HepG2 (cell line): Measurements from ENCODE around the gene PAEP. TPM values are rescaled to one million over a fixed set of nuclear protein-coding genes. Genes with fewer than 3 reads are reported as not detected.
A peak's percentile ranks its signal among the peaks of the same experiment; 100 is the strongest.

Experiments
- ATAC-seq: fragments of 200-7000 bp; cut with Tn5 transposase; 3 replicates; pipeline ENCODE4 v1.9.1; 2020; ENCODE audit warnings: mild to moderate bottlenecking, moderate library complexity
- BruUV-seq: library from RNA; stranded (reverse); fragments of 400-500 nt; replicated peaks from 2 replicates; lab custom pipeline; 2021; lab: Mats Ljungman, UMichigan
- CTCF ChIA-PET: fragments of 300-600 bp; formaldehyde crosslinking; extraction: SDS; loops from one replicate; lab custom pipeline; 2021; ENCODE audit warnings: low total read pairs, inconsistent platforms, low intra/inter-chr PET ratio; lab: Yijun Ruan, JAX
- POLR2A ChIA-PET: fragments of 350-600 bp; sonication (Branson Sonifier 250); formaldehyde crosslinking; loops from one replicate; lab custom pipeline; 2020; ENCODE audit warnings: antibody characterized with exemption, inconsistent platforms; lab: Yijun Ruan, JAX
- DNase-seq: peaks from one replicate; pipeline ENCODE4 v3.0.0-alpha.2; 2015; ENCODE audit warnings: low spot score
- FAIRE-seq: peaks from 3 replicates; lab custom pipeline; 2011; peaks lifted over from hg19 to GRCh38; lab: Jason Lieb, UNC
- H2AFZ ChIP-seq: one replicate; pipeline ENCODE4 v1.6.1; 2011; ENCODE audit warnings: low read length, inconsistent platforms
- H3K27ac ChIP-seq: fragments of 300-600 bp; 3 replicates; pipeline ENCODE4 v1.8.0; 2011; ENCODE audit warnings: mixed run types, mild to moderate bottlenecking, mixed read lengths, low read length, inconsistent platforms; ENCODE audit not compliant: insufficient read depth; ENCODE audit errors: extremely low read length
- H3K27me3 ChIP-seq, 2 experiments: fragments of 200-600 bp in 1 of 2; 2 replicates in 1 of 2; 3 replicates in 1 of 2; pipeline versions ENCODE4 v1.6.0 to v1.8.0; 2011; ENCODE audit warnings: low read length in 2 of 2, mild to moderate bottlenecking in 2 of 2, moderate library complexity in 2 of 2, inconsistent platforms in 1 of 2; ENCODE audit not compliant: insufficient read depth in 2 of 2, control insufficient read depth in 1 of 2
- H3K36me3 ChIP-seq, 2 experiments: fragments of 200-600 bp in 1 of 2; replicated peaks in 1 of 2; 2 replicates in 1 of 2; 3 replicates in 1 of 2; pipeline versions ENCODE4 v1.5.1 to v1.8.0; 2011; ENCODE audit warnings: low read length in 2 of 2, inconsistent platforms in 1 of 2; ENCODE audit not compliant: insufficient read depth in 2 of 2, control insufficient read depth in 1 of 2
- H3K4me1 ChIP-seq: 2 replicates; pipeline ENCODE4 v1.5.1; 2012; ENCODE audit warnings: low read length, inconsistent platforms; ENCODE audit not compliant: insufficient read depth
- H3K4me2 ChIP-seq: 2 replicates; pipeline ENCODE4 v1.6.0; 2011; ENCODE audit warnings: low read depth, low read length, inconsistent platforms
- H3K4me3 ChIP-seq, 3 experiments: fragments of 200-600 bp in 1 of 3; sonication (generic), shearing (Covaris generic) in 1 of 3; replicated peaks in 1 of 3; 2 replicates each; pipeline ENCODE4 v1.5.1; 2011 to 2016; ENCODE audit warnings: low read length in 3 of 3, inconsistent platforms in 2 of 3, low read depth in 2 of 3, mild to moderate bottlenecking in 2 of 3, control low read depth in 1 of 3, mixed read lengths in 1 of 3; ENCODE audit not compliant: insufficient read depth in 1 of 3
- H3K79me2 ChIP-seq: one replicate; pipeline ENCODE4 v1.6.1; 2011; ENCODE audit warnings: low read length, inconsistent platforms; ENCODE audit not compliant: insufficient read depth
- H3K9ac ChIP-seq: 2 replicates; pipeline ENCODE4 v1.6.0; 2011; ENCODE audit warnings: mild to moderate bottlenecking, low read depth, low read length, inconsistent platforms; ENCODE audit not compliant: insufficient read depth
- H3K9me3 ChIP-seq: 2 replicates; pipeline ENCODE4 v1.5.1; 2012; ENCODE audit warnings: mild to moderate bottlenecking, low read length
- H4K20me1 ChIP-seq: 2 replicates; pipeline ENCODE4 v1.6.0; 2011; ENCODE audit warnings: inconsistent platforms, mild to moderate bottlenecking, low read length, moderate library complexity; ENCODE audit not compliant: insufficient read depth
- EZH2 ChIP-seq: conservative IDR thresholded peaks from 2 replicates; pipeline ENCODE4 v1.6.1; 2012; ENCODE audit warnings: mild to moderate bottlenecking, low read depth, low read length, moderate library complexity
- HMG20A ChIP-seq: IDR thresholded peaks from 2 replicates; pipeline ENCODE4 v1.6.1; 2016; ENCODE audit warnings: borderline replicate concordance
- TFE3 ChIP-seq: IDR thresholded peaks from 2 replicates; pipeline ENCODE4 v1.6.1; 2016
- ZNF841 ChIP-seq: sonication (generic); formaldehyde crosslinking; IDR thresholded peaks from 2 replicates; pipeline ENCODE4 v1.8.1; 2023; ENCODE audit warnings: missing genetic modification reagents, borderline replicate concordance
- WGBS: methylation state at CpG from one replicate; pipeline ENCODE4 v1.1.6; 2017; ENCODE audit warnings: low lambda C conversion rate; 5-methylcytosine and 5-hydroxymethylcytosine counted together
- in situ Hi-C: cut with HindIII; loops from 2 replicates; pipeline ENCODE4 v1.10.0; 2017; ENCODE audit warnings: low pct_unique_long_range_greater_than_20kb; ENCODE audit not compliant: extremely low pct_ligation_motif_present
- intact Hi-C: fragments of 100-400 bp; cut with micrococcal nuclease; formaldehyde crosslinking; loops from one replicate; pipeline ENCODE4 v1.10.0; 2022; ENCODE audit not compliant: unreplicated experiment
- polyA plus RNA-seq, 8 experiments: library from polyadenylated mRNA; depleted of rRNA in 3 of 8; stranded (reverse) in 7 of 8; unstranded in 1 of 8; fragments of >200 nt; fragmentation: Illumina TruSeq in 4 of 8; extraction: Trizol in 4 of 8; gene quantifications; 2 replicates each; pipeline versions ENCODE4 v1.2.1 to v1.2.3, GENCODE V29; 2011 to 2016; ENCODE audit warnings: low read depth in 4 of 8, missing spikeins in 1 of 8, mixed read lengths in 1 of 8; ENCODE audit not compliant: insufficient read depth in 1 of 8
- total RNA-seq, 5 experiments: library from RNA; depleted of rRNA; stranded (reverse); fragments of >200 nt; fragmentation: Illumina TruSeq; extraction: Trizol; gene quantifications; 2 replicates each; pipeline ENCODE4 v1.2.3, GENCODE V29; 2016; ENCODE audit warnings: low read depth in 1 of 5

Gene PAEP
- total and polyA plus RNA-seq, 2 of the 13 experiments (the other 11 are each of a cell fraction or from before 2014, with no cell fraction given): 0.75 to 10.8 TPM

DNA sequence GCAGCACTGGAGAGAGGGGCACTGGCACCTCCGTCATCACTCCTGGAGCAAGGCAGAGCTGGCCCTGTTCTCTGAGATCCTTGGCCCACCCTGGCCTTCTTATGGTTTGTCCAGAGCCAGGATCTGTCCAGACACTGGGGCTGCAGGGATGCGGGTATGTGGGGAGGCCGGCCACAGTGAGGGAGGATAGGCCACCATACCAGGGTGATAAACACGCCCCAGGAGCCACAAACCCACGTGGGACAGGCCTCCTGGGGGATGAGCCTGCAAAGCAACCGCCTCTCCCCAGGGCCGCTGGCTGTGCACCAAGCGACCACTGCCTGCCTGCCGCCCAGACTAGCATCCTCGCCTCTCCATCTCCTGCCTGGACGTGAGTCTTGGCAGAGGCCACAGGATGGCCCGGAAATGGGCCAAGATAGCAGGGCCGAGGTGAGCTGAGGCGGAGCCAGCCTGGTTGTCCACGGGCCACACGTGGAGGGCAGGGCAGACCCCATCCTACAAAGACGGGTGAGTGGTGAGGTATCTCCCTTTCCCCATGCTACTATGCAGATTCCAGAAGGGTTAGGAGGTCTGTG, 11.1 kb upstream of the PAEP start:
- no peak for TF ChIP-seq ZNF841 (CRISPR knock-in tag)
- TF ChIP-seq EZH2: 0 out of 2 replicates have a peak, but pooled peaks have one; percentile 61
- TF ChIP-seq TFE3 (CRISPR knock-in tag): no peak
- Histone ChIP-seq H3K9ac (no peak overlapping the region), H4K20me1 (no peaks in the 10 kb centered on the region), H2AFZ (no peak overlapping the region), H3K79me2 (no peaks in the 10 kb centered on the region), H3K27ac (no peak overlapping the region), H3K36me3 (no peaks in the 10 kb centered on the region), H3K27me3 (peaks cover 14 to 53% of the 10 kb centered on the region in 2 experiments; a peak in 4 of 5 replicates), H3K4me1 (peaks cover 15% of the 10 kb centered on the region), H3K4me2 (no peak overlapping the region), H3K9me3 (no peaks in the 10 kb centered on the region), H3K4me3 (no peak overlapping the region)
- FAIRE-seq (no peak), ATAC-seq (no peak), DNase-seq (no peak)
- CTCF ChIA-PET: no interaction called here
- 1% methylated on average over 8 of the region's 17 CpGs for WGBS
- intact Hi-C loops (no loop called here), in situ Hi-C loops (no loop called here)
- POLR2A ChIA-PET: no interaction called here
- BruUV-seq: no TSS peak

DNA sequence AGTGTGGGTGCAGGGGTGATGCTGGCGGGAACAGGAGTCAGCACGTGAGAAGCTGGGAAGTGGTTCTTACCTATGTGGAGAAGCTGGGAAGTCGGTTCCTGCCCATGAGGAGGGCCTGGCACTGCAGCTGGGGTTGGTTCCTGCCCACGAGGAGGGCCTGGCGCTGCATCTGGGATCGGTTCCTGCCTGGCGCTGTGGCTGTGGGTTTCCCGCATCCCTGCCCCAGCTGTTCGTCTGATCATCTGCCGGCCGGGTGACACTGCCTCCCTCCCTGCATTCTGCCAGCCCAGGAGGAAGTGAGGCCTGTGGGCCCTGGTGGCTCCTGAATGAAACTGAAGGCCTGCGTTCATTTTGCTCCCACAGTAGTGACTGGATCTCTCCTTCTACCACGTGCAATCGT, 10.5 kb upstream of the PAEP start:
- no peak overlapping the region for H3K4me3 ChIP-seq
- 40% methylated on average over 2 of the region's 14 CpGs for WGBS
- in situ Hi-C loops: no loop called here
- intact Hi-C loops: no loop called here
- H3K4me2 ChIP-seq: no peak overlapping the region
- no peaks in the 10 kb centered on the region for H3K9me3 ChIP-seq
- ATAC-seq: no peak
- no peak for DNase-seq
- H3K79me2 ChIP-seq: no peaks in the 10 kb centered on the region
- H3K36me3 ChIP-seq: no peaks in the 10 kb centered on the region
- no peak overlapping the region for H2AFZ ChIP-seq
- TF ChIP-seq HMG20A: no peak
- FAIRE-seq: no peak
- no peaks in the 10 kb centered on the region for H4K20me1 ChIP-seq
- no peak overlapping the region for H3K27ac ChIP-seq
- H3K27me3 ChIP-seq: peaks cover 13 to 56% of the 10 kb centered on the region in 2 experiments; a peak in 4 of 5 replicates
- H3K9ac ChIP-seq: no peak overlapping the region
- BruUV-seq: no TSS peak
- H3K4me1 ChIP-seq: peaks cover 19% of the 10 kb centered on the region
- CTCF ChIA-PET: no interaction called here
- POLR2A ChIA-PET: no interaction called here
